H1 (cell line): ENCODE measurements around the gene CHCHD3. TPM values are rescaled to one million over a fixed set of nuclear protein-coding genes. Genes with fewer than 3 reads are reported as not detected.

Experiments used
- CTCF ChIA-PET: fragments of 300-600 bp; sonication (Branson Sonifier 250); formaldehyde crosslinking; loops from one replicate; lab custom pipeline; 2021; ENCODE audit not compliant: partially characterized antibody; lab: Charles Lee
- POLR2A ChIA-PET: fragments of 300-600 bp; sonication (Branson Sonifier 250); formaldehyde crosslinking; loops from one replicate; lab custom pipeline; 2021; ENCODE audit warnings: inconsistent platforms; ENCODE audit not compliant: partially characterized antibody; lab: Charles Lee
- DNase-seq, 2 experiments: peaks; one replicate each; pipeline versions ENCODE4 v3.0.0 to v3.0.0-alpha.2; 2010 to 2022; ENCODE audit warnings: low spot score in 2 of 2, low read depth in 1 of 2, mixed read lengths in 1 of 2
- FAIRE-seq: peaks from 2 replicates; lab custom pipeline; 2011; peaks lifted over from hg19 to GRCh38; lab: Jason Lieb, UNC
- H2AFZ ChIP-seq: 2 replicates; pipeline ENCODE4 v1.8.1; 2012; ENCODE audit warnings: low read length, inconsistent platforms
- H2AK5ac ChIP-seq: 2 replicates; pipeline ENCODE4 v1.6.1; 2013; ENCODE audit warnings: low read depth, low read length
- H2BK120ac ChIP-seq: replicated peaks from 2 replicates; pipeline ENCODE3; 2013; ENCODE audit warnings: low read depth, low read length, inconsistent platforms
- H2BK12ac ChIP-seq: 2 replicates; pipeline ENCODE4 v1.6.1; 2013; ENCODE audit warnings: low read depth, low read length
- H2BK15ac ChIP-seq: 2 replicates; pipeline ENCODE4 v1.6.1; 2013; ENCODE audit warnings: low read length
- H2BK20ac ChIP-seq: 2 replicates; pipeline ENCODE4 v1.6.1; 2013; ENCODE audit warnings: low read length
- H2BK5ac ChIP-seq: 2 replicates; pipeline ENCODE4 v1.6.1; 2013; ENCODE audit warnings: low read depth, low read length
- H3K14ac ChIP-seq: 2 replicates; pipeline ENCODE4 v1.6.1; 2013; ENCODE audit warnings: inconsistent platforms; ENCODE audit not compliant: insufficient read length
- H3K18ac ChIP-seq: 2 replicates; pipeline ENCODE4 v1.6.1; 2013; ENCODE audit warnings: low read length; ENCODE audit errors: extremely low read depth
- H3K23ac ChIP-seq: 2 replicates; pipeline ENCODE4 v1.6.1; 2013; ENCODE audit warnings: inconsistent platforms; ENCODE audit not compliant: insufficient read length
- H3K23me2 ChIP-seq: 2 replicates; pipeline ENCODE4 v1.6.1; 2013; ENCODE audit warnings: low read depth, low read length
- H3K27ac ChIP-seq: 2 replicates; pipeline ENCODE4 v1.6.1; 2011; ENCODE audit warnings: low read depth, low read length, inconsistent platforms
- H3K27me3 ChIP-seq, 4 experiments: replicated peaks in 1 of 4; 1 replicate in 1 of 4; 2 replicates in 3 of 4; pipeline versions ENCODE4 v1.6.1 to v1.8.1; 2011 to 2013; ENCODE audit warnings: low read length in 3 of 4, mild to moderate bottlenecking in 3 of 4, inconsistent platforms in 2 of 4, mixed read lengths in 2 of 4, moderate library complexity in 1 of 4; ENCODE audit not compliant: control insufficient read depth in 3 of 4, insufficient read depth in 3 of 4; ENCODE audit errors: extremely low read depth in 1 of 4
- H3K36me3 ChIP-seq, 4 experiments: 2 replicates each; pipeline versions ENCODE4 v1.6.1 to v1.8.1; 2011 to 2013; ENCODE audit warnings: mild to moderate bottlenecking in 4 of 4, low read length in 3 of 4, moderate library complexity in 2 of 4, control low read depth in 1 of 4, inconsistent platforms in 1 of 4; ENCODE audit not compliant: insufficient read depth in 4 of 4, control insufficient read depth in 2 of 4
- H3K4ac ChIP-seq: replicated peaks from 2 replicates; pipeline ENCODE3; 2013; ENCODE audit warnings: low read length, low read depth, mixed read lengths, inconsistent platforms; ENCODE audit not compliant: insufficient read length
- H3K4me1 ChIP-seq, 4 experiments: replicated peaks in 1 of 4; 1 replicate in 1 of 4; 2 replicates in 3 of 4; pipeline versions ENCODE4 v1.6.1 to v1.8.1; 2011 to 2013; ENCODE audit warnings: low read length in 3 of 4, inconsistent platforms in 2 of 4, mixed read lengths in 1 of 4; ENCODE audit not compliant: insufficient read depth in 4 of 4, control insufficient read depth in 3 of 4
- H3K4me2 ChIP-seq, 2 experiments: 2 replicates each; pipeline versions ENCODE4 v1.6.1 to v1.8.1; 2011 to 2013; ENCODE audit warnings: low read depth in 2 of 2, low read length in 2 of 2, control low read depth in 1 of 2, inconsistent platforms in 1 of 2, mild to moderate bottlenecking in 1 of 2; ENCODE audit not compliant: insufficient read depth in 1 of 2
- H3K4me3 ChIP-seq, 4 experiments: fragments of 200-600, 300-600 bp in 1 of 4; sonication (generic), shearing (Covaris generic), sonication (Bioruptor Twin) in 1 of 4; 2 replicates each; pipeline versions ENCODE4 v1.5.1 to v1.8.1; 2011 to 2016; ENCODE audit warnings: low read length in 4 of 4, low read depth in 3 of 4, control low read depth in 2 of 4, inconsistent platforms in 2 of 4, mild to moderate bottlenecking in 2 of 4, mixed read lengths in 1 of 4, moderate library complexity in 1 of 4; ENCODE audit not compliant: insufficient read depth in 2 of 4; ENCODE audit errors: extremely low read depth in 1 of 4
- H3K56ac ChIP-seq: replicated peaks from 2 replicates; pipeline ENCODE3; 2013; ENCODE audit warnings: low read depth, mild to moderate bottlenecking, mixed read lengths, low read length, inconsistent platforms; ENCODE audit not compliant: insufficient read length
- H3K79me1 ChIP-seq: 2 replicates; pipeline ENCODE4 v1.6.1; 2013; ENCODE audit warnings: low read depth, low read length, control low read depth
- H3K79me2 ChIP-seq, 2 experiments: 2 replicates each; pipeline versions ENCODE4 v1.6.1 to v1.8.1; 2012 to 2013; ENCODE audit warnings: low read length in 2 of 2, mild to moderate bottlenecking in 2 of 2, inconsistent platforms in 1 of 2; ENCODE audit not compliant: insufficient read depth in 2 of 2, control insufficient read depth in 1 of 2
- H3K9ac ChIP-seq, 4 experiments: replicated peaks in 1 of 4; 1 replicate in 1 of 4; 2 replicates in 3 of 4; pipeline versions ENCODE4 v1.6.1 to v1.8.1; 2011 to 2013; ENCODE audit warnings: low read depth in 3 of 4, low read length in 3 of 4, control low read depth in 2 of 4, mild to moderate bottlenecking in 2 of 4, moderate library complexity in 2 of 4, inconsistent platforms in 1 of 4; ENCODE audit errors: extremely low read depth in 1 of 4
- H3K9me3 ChIP-seq, 2 experiments: 2 replicates each; pipeline versions ENCODE4 v1.6.1 to v1.8.1; 2012 to 2013; ENCODE audit warnings: mild to moderate bottlenecking in 2 of 2, moderate library complexity in 2 of 2, control low read depth in 1 of 2, inconsistent platforms in 1 of 2, low read depth in 1 of 2, low read length in 1 of 2, mixed read lengths in 1 of 2; ENCODE audit not compliant: insufficient read depth in 2 of 2
- H4K20me1 ChIP-seq, 2 experiments: replicated peaks in 1 of 2; 2 replicates each; pipeline versions ENCODE3 to v1.8.1; 2011 to 2013; ENCODE audit warnings: inconsistent platforms in 2 of 2, low read length in 2 of 2, mild to moderate bottlenecking in 1 of 2; ENCODE audit not compliant: insufficient read depth in 2 of 2, control insufficient read depth in 1 of 2
- H4K5ac ChIP-seq: 2 replicates; pipeline ENCODE4 v1.6.1; 2013; ENCODE audit warnings: low read length, low read depth, mixed read lengths, inconsistent platforms; ENCODE audit not compliant: insufficient read length
- H4K8ac ChIP-seq: 2 replicates; pipeline ENCODE4 v1.8.0; 2013; ENCODE audit warnings: mild to moderate bottlenecking, moderate library complexity, low read length, inconsistent platforms; ENCODE audit not compliant: insufficient read depth; ENCODE audit errors: extremely low read depth
- H4K91ac ChIP-seq: replicated peaks from 2 replicates; pipeline ENCODE3; 2013; ENCODE audit warnings: low read length, mixed read lengths, inconsistent platforms; ENCODE audit not compliant: insufficient read length
- CTBP2 ChIP-seq: IDR thresholded peaks from 2 replicates; pipeline ENCODE4 v1.7.0; 2011; ENCODE audit warnings: borderline replicate concordance, mild to moderate bottlenecking, moderate library complexity, mixed read lengths, low read length; ENCODE audit not compliant: insufficient read depth, insufficient read length
- EZH2 ChIP-seq: fragments of 200-600 bp; sonication (generic); IDR thresholded peaks from 2 replicates; pipeline ENCODE4 v1.7.1; 2012; ENCODE audit warnings: low read depth, mild to moderate bottlenecking, moderate library complexity, low read length, inconsistent platforms; ENCODE audit not compliant: severe bottlenecking
- HDAC2 ChIP-seq, 2 experiments: fragments of 300-600 bp in 1 of 2; sonication (generic) in 1 of 2; IDR thresholded peaks; 2 replicates each; pipeline ENCODE4 v1.6.1; 2011 to 2012; ENCODE audit warnings: low read depth in 2 of 2, low read length in 2 of 2, mild to moderate bottlenecking in 2 of 2, moderate library complexity in 2 of 2, borderline replicate concordance in 1 of 2, inconsistent platforms in 1 of 2
- JUND ChIP-seq: IDR thresholded peaks from 2 replicates; pipeline ENCODE4 v1.6.1; 2011; ENCODE audit warnings: mild to moderate bottlenecking, improper control_type of control experiment, low read length
- POLR2A ChIP-seq, 2 experiments: IDR thresholded peaks; 1 replicate in 1 of 2; 2 replicates in 1 of 2; pipeline ENCODE4 v1.6.1; 2011; ENCODE audit warnings: low read depth in 2 of 2, low read length in 2 of 2, mild to moderate bottlenecking in 2 of 2; ENCODE audit errors: control extremely low read depth in 1 of 2
- SIN3A ChIP-seq, 2 experiments: IDR thresholded peaks in 1 of 2; conservative IDR thresholded peaks in 1 of 2; 2 replicates each; pipeline ENCODE4 v1.6.1; 2011 to 2012; ENCODE audit warnings: low read length in 2 of 2, improper control_type of control experiment in 1 of 2, low read depth in 1 of 2, mild to moderate bottlenecking in 1 of 2
- TAF1 ChIP-seq: IDR thresholded peaks from 2 replicates; pipeline ENCODE4 v1.6.1; 2011; ENCODE audit warnings: mild to moderate bottlenecking, low read depth, low read length
- TCF12 ChIP-seq: IDR thresholded peaks from 2 replicates; pipeline ENCODE4 v1.6.1; 2011; ENCODE audit warnings: low read depth, mild to moderate bottlenecking, low read length
- polyA plus RNA-seq, 7 experiments: library from polyadenylated mRNA; depleted of rRNA in 3 of 7; stranded (reverse) in 5 of 7; unstranded in 2 of 7; fragments of >200 nt in 5 of 7; fragments of 200-250 nt in 2 of 7; gene quantifications; 1 replicate in 5 of 7; 2 replicates in 1 of 7; 4 replicates in 1 of 7; pipeline versions ENCODE4 v1.2.1 to v1.2.3, GENCODE V29; 2011 to 2013; ENCODE audit warnings: missing spikeins in 2 of 7, mixed read lengths in 2 of 7
- total RNA-seq: library from RNA; stranded (reverse); fragmentation: NEBNext Ultra II Directional; extraction: Animal tissue kit (Norgen Biotek cat#: 25700); gene quantifications from 2 replicates; pipeline ENCODE4 v1.2.1, GENCODE V29; 2021
- TF ChIP-seq, protein P1 (sequence below), 3 experiments: IDR thresholded peaks; 1 replicate in 2 of 3; 2 replicates in 1 of 3; pipeline versions ENCODE4 v1.5.1 to v1.6.1; 2011; ENCODE audit warnings: low read length in 3 of 3, mild to moderate bottlenecking in 3 of 3, inconsistent platforms in 2 of 3, low read depth in 1 of 3, moderate library complexity in 1 of 3; ENCODE audit not compliant: insufficient read depth in 1 of 3; ENCODE audit errors: control extremely low read depth in 1 of 3
- TF ChIP-seq, protein P2 (sequence below): IDR thresholded peaks from 2 replicates; pipeline ENCODE4 v1.6.1; 2011; ENCODE audit warnings: low read depth, mild to moderate bottlenecking, low read length; ENCODE audit not compliant: insufficient read depth

Gene CHCHD3
- total and polyA plus RNA-seq, 2 of the 8 experiments (the other 6 are each of a cell fraction or from before 2014, with no cell fraction given): 42.9 to 137 TPM

- no peak overlapping the region for H3K18ac ChIP-seq
- no peak overlapping the region for H3K4me2 ChIP-seq
- H3K79me1 ChIP-seq: peaks cover 5% of the 10 kb centered on the region
- no peak overlapping the region for H2BK120ac ChIP-seq
- H3K4me1 ChIP-seq: peaks cover 0 to 6% (median 2%) of the 10 kb centered on the region in 4 experiments; a peak in 2 of 7 replicates
- H3K79me2 ChIP-seq: peaks cover 0 to 57% of the 10 kb centered on the region in 2 experiments; a peak in 2 of 4 replicates
- H4K8ac ChIP-seq: no peak overlapping the region
- no peak overlapping the region for H2BK15ac ChIP-seq
- no peaks in the 10 kb centered on the region for H3K9me3 ChIP-seq
- H4K20me1 ChIP-seq: peaks cover 2 to 6% of the 10 kb centered on the region in 2 experiments
- H2AK5ac ChIP-seq: no peak overlapping the region
- no peak for DNase-seq
- H2BK20ac ChIP-seq: no peak overlapping the region
- no peak overlapping the region for H4K5ac ChIP-seq
- no peak overlapping the region for H3K27ac ChIP-seq
- POLR2A ChIA-PET: no interaction called here
- no peak overlapping the region for H3K4ac ChIP-seq
- no peaks in the 10 kb centered on the region for H3K23me2 ChIP-seq
- no peak overlapping the region for H3K23ac ChIP-seq
- no peak overlapping the region for H3K4me3 ChIP-seq
- H2AFZ ChIP-seq: no peak overlapping the region
- H3K56ac ChIP-seq: no peak overlapping the region
- H2BK5ac ChIP-seq: no peak overlapping the region
- no peak overlapping the region for H4K91ac ChIP-seq
- no peak overlapping the region for H3K9ac ChIP-seq
- no peak overlapping the region for H3K14ac ChIP-seq
- H2BK12ac ChIP-seq: no peak overlapping the region
- CTCF ChIA-PET: no interaction called here
- no peaks in the 10 kb centered on the region for H3K27me3 ChIP-seq
- no peaks in the 10 kb centered on the region for H3K36me3 ChIP-seq
- no peak for FAIRE-seq
- TF ChIP-seq JUND (no peak), TCF12 (no peak), TAF1 (no peak), HDAC2 (IDR thresholded peaks at IDR 0.05; ENCODE audit: borderline replicate concordance in 1 of 2, low read depth in 2 of 2, low read length in 2 of 2) (no peak), EZH2 (no peak), CTBP2 (no peak), POLR2A (IDR thresholded peaks at IDR 0.05; ENCODE audit: control extremely low read depth in 1 of 2, low read depth in 2 of 2, low read length in 2 of 2) (no peak), SIN3A (conservative IDR thresholded peaks at IDR 0.05 in 1 of 2, IDR thresholded peaks at IDR 0.05 in 1 of 2; ENCODE audit: low read depth in 1 of 2, low read length in 2 of 2) (no peak)
- TF ChIP-seq, protein P1, sequence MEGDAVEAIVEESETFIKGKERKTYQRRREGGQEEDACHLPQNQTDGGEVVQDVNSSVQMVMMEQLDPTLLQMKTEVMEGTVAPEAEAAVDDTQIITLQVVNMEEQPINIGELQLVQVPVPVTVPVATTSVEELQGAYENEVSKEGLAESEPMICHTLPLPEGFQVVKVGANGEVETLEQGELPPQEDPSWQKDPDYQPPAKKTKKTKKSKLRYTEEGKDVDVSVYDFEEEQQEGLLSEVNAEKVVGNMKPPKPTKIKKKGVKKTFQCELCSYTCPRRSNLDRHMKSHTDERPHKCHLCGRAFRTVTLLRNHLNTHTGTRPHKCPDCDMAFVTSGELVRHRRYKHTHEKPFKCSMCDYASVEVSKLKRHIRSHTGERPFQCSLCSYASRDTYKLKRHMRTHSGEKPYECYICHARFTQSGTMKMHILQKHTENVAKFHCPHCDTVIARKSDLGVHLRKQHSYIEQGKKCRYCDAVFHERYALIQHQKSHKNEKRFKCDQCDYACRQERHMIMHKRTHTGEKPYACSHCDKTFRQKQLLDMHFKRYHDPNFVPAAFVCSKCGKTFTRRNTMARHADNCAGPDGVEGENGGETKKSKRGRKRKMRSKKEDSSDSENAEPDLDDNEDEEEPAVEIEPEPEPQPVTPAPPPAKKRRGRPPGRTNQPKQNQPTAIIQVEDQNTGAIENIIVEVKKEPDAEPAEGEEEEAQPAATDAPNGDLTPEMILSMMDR (IDR thresholded peaks at IDR 0.05; ENCODE audit: control extremely low read depth in 1 of 3, insufficient read depth in 1 of 3, low read depth in 1 of 3, low read length in 3 of 3): no peak
- TF ChIP-seq, protein P2, sequence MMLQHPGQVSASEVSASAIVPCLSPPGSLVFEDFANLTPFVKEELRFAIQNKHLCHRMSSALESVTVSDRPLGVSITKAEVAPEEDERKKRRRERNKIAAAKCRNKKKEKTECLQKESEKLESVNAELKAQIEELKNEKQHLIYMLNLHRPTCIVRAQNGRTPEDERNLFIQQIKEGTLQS: no peak
Observed at GRCh38 chr7:133015888-133016287, 66.0 kb downstream of the CHCHD3 start.
